Measurements from ENCODE around the gene MBP. TPM values are rescaled to one million over a fixed set of nuclear protein-coding genes. Genes with fewer than 3 reads are reported as not detected.

MBP gene
- total and polyA plus RNA-seq, 2 donors from 2014 or later, result 15.1 to 61.2 TPM

DNA sequence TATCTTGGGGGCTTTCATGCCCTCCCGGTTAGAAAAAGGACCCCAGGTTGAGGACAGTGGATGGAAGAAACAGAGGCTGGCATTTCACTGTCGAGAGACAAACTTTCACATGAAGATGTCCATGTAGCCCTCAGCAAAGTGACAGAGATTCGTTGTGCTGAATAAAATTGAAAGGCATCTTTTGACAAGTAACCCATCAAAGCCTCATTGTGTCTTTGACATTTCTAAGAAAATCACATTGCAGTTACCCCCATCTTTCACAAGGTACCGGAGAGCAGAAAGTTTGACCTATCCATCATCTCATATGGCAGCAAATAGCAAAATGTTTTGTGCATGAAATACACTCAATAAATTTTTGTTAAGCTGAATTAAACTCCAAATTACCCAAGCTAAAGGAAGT is 2.0 kb upstream of the MBP start:
- TF ChIP-seq CTCF (IDR thresholded peaks at IDR 0.05; ENCODE audit: borderline replicate concordance, extremely low read depth, insufficient read depth), result no peak
- peaks cover 0 to 4% (median under 1%) of the 10 kb centered on the region in 3 donors for H3K4me1 ChIP-seq (ENCODE audit: control insufficient read depth in 2 of 3, insufficient read depth in 2 of 3, low read depth in 1 of 3, low read length in 3 of 3)
- H3K27me3 ChIP-seq (ENCODE audit: control insufficient read depth, insufficient read depth, low read length), result no peaks in the 10 kb centered on the region
- no peak for FAIRE-seq
- no peak overlapping the region for H3K9ac ChIP-seq (ENCODE audit: low read length in 3 of 3)
- no peaks in the 10 kb centered on the region for H3K36me3 ChIP-seq (ENCODE audit: control insufficient read depth in 2 of 3, insufficient read depth in 3 of 3, low read length in 3 of 3)
- no peaks in the 10 kb centered on the region for H3K9me3 ChIP-seq (ENCODE audit: control insufficient read depth in 2 of 3, insufficient read depth in 1 of 3, low read length in 3 of 3)
- no peak overlapping the region for H3K4me3 ChIP-seq (ENCODE audit: low read length in 3 of 3)
- intact Hi-C loops (cut with DNase I), result no loop called here
- DNase-seq, result no peak
- H3K27ac ChIP-seq (ENCODE audit: low read depth in 2 of 2, low read length in 2 of 2), result no peak overlapping the region

DNA sequence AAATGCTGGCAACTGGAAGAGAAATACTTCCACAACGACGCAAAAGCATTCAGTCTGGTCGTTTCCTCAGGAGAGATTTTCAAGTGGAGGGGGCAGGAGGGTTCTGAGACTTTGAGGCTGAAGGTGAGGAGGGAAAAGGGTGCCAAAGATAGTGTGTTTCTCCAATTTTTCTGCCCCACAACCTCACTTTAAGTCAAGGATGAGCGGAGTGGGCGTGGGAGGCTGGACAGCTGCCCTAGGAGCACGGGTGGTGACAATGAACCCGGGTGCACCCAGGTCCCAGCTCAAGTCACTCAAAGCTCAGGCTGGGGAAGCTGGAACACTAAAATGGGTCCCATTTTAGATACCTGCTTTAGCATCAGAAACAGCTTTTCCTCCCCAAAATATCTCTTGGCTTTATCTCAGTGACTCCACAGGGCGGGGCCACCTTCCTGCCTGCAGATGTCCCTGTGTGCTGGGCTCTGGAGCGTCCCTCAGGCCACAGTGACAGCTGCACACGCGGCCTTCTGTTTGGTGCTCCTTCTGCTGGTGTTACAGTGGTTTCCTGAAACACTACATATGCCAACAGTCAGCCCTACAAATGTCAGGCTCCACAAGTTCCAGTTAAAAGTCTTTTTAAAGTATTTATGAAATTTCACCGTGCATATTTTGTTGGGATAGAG is 1.4 kb upstream of the MBP start:
- Histone ChIP-seq H3K9ac (ENCODE audit: low read length in 3 of 3) (peak overlapping the region in 1 of 3 donors; percentile 27), H3K4me3 (ENCODE audit: low read length in 3 of 3) (no peak overlapping the region), H3K27ac (ENCODE audit: low read depth in 2 of 2, low read length in 2 of 2) (peak overlapping the region in 1 of 2 donors; percentile 43), H3K27me3 (ENCODE audit: control insufficient read depth, insufficient read depth, low read length) (no peaks in the 10 kb centered on the region), H3K36me3 (ENCODE audit: control insufficient read depth in 2 of 3, insufficient read depth in 3 of 3, low read length in 3 of 3) (no peaks in the 10 kb centered on the region), H3K4me1 (ENCODE audit: control insufficient read depth in 2 of 3, insufficient read depth in 2 of 3, low read depth in 1 of 3, low read length in 3 of 3) (peaks cover 0 to 8% (median 5%) of the 10 kb centered on the region in 3 donors), H3K9me3 (ENCODE audit: control insufficient read depth in 2 of 3, insufficient read depth in 1 of 3, low read length in 3 of 3) (no peaks in the 10 kb centered on the region)
- peak; percentile 13 for TF ChIP-seq CTCF (IDR thresholded peaks at IDR 0.05; ENCODE audit: borderline replicate concordance, extremely low read depth, insufficient read depth)
- intact Hi-C loops (cut with DNase I), result no loop called here
- FAIRE-seq (no peak), DNase-seq (peak in 1 of 5 donors; percentile 38)

- peaks cover 0 to 11% (median 10%) of the 10 kb centered on the region in 3 donors for H3K4me1 ChIP-seq (ENCODE audit: control insufficient read depth in 2 of 3, insufficient read depth in 2 of 3, low read depth in 1 of 3, low read length in 3 of 3)
- H3K4me3 ChIP-seq (ENCODE audit: low read length in 3 of 3), result peak overlapping the region in 2 of 3 donors; percentile 36 to 71
- no peaks in the 10 kb centered on the region for H3K36me3 ChIP-seq (ENCODE audit: control insufficient read depth in 2 of 3, insufficient read depth in 3 of 3, low read length in 3 of 3)
- H3K27ac ChIP-seq (ENCODE audit: low read depth in 2 of 2, low read length in 2 of 2), result peak overlapping the region; percentile 91 to 92
- FAIRE-seq, result no peak
- TF ChIP-seq CTCF (IDR thresholded peaks at IDR 0.05; ENCODE audit: borderline replicate concordance, extremely low read depth, insufficient read depth), result no peak
- intact Hi-C loops (cut with DNase I), result no loop called here
- no peaks in the 10 kb centered on the region for H3K27me3 ChIP-seq (ENCODE audit: control insufficient read depth, insufficient read depth, low read length)
- peak overlapping the region in 2 of 3 donors; percentile 11 to 27 for H3K9ac ChIP-seq (ENCODE audit: low read length in 3 of 3)
- H3K9me3 ChIP-seq (ENCODE audit: control insufficient read depth in 2 of 3, insufficient read depth in 1 of 3, low read length in 3 of 3), result no peaks in the 10 kb centered on the region
- peak in 2 of 5 donors; percentile 50 to 71 for DNase-seq
Measured at GRCh38 chr18:77133051-77133834, 660 bp upstream of the MBP start.
